NCI-H82 treated with DMSO at 0.1 percent for 48 hours (cell line): ENCODE results near the gene BACH1.

Experiments used
- DNase-seq: peaks from one replicate; lab custom pipeline; 2025; ENCODE audit not compliant: unreplicated experiment; lab: John Stamatoyannopoulos, UW

The BACH1 gene

GRCh38 chr21:29376556-29376955 is 77.8 kb downstream of the BACH1 start:
- DNase-seq: no peak

- DNase-seq: no peak
Observed at GRCh38 chr21:29377266-29377665, 78.5 kb downstream of the BACH1 start.

DNA sequence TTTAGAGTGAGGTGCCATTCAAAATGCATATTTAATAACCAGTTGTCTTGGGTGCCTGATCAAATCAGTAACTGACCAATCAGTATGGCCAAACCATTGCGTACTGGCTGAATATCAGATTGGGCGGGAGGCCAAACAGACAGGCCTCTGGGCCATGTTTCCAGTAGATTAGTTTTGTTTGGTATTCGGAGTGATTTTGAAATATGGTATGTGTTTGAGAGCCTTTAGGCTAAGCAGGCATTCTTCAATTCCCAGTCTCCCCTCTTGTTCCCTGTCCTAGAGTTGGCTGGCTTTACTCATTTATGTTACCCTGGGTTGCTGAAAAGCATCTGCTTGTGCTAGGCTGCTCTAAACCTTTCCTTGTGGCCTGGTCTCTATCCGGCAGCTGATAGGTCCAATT is 80.1 kb downstream of the BACH1 start:
- no peak for DNase-seq

DNA sequence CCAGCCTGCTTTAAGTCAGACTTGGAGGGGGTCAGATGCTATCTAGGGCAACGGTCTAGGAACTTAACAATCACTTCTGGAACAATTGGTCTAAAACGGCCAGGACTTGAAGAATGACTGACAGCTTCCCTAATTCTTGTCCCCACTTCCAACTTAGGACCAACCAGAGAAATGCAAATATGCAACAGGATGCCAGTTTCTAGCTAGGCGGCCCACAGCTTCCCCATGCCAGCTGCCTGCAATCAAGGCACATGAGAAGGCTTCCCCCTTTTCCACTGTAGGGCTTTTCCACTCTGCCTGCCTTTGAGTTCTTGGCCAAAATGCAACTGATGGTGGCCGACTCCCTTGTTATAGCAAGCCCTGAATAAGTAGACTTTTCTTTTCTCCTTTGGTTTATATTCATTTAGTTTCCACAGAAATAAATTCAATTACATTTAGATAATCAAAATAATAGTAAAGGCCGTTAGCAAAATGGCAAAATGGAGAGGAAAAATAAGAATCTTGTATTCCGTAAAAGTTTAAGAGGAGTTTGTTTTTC is 80.9 kb downstream of the BACH1 start:
- DNase-seq: no peak

DNA sequence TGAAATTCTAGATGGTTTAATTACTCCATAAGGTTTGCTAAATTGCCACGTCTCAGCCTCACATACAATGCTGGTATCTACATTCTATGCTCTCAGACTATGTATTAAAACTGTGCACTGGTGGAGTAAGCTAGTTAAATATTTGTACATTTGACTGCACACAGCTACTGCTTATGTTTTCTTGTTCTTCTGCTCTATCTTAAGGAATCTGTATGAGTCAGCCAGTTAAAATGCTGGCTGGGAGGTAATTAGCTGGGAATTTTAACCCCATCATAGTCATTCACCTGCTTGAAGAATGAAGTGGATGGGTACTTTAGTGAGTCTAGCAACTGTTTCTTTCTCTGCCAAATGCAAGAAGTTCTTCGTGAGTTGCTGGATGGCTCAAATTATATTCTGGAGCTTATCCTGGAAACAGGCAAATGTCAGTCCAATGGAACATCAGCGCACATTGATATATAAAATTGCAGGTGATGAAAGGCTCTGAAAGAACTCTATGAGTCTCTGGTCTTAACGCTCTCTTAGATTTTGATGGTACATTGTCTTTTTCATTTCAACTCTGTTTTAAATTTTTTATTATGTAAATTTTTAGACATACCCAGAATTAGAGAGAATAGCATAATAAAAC is 83.4 kb downstream of the BACH1 start:
- DNase-seq: no peak

GRCh38 chr21:29384683-29385359 is 86.1 kb downstream of the BACH1 start:
- DNase-seq: no peak

GRCh38 chr21:29385934-29386520 is 87.3 kb downstream of the BACH1 start:
- no peak for DNase-seq

DNA sequence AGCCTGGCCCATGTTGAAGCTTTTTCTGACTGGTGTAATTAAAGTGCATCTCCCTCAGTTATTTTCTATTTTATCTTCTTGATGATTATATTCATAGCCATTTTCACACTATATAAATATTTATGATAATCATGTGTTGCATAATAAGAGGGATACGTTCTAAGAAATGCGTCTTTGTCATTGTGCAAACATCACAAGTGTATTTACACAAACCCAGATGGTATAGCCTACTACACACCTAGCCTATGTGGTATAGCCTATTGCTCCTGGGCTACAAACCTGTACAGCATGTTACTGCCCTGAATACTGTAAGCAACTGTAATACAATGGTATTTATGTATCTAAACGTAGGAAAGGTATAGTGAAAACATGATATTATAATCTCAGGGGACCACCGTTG is 88.1 kb downstream of the BACH1 start:
- DNase-seq: no peak

DNA sequence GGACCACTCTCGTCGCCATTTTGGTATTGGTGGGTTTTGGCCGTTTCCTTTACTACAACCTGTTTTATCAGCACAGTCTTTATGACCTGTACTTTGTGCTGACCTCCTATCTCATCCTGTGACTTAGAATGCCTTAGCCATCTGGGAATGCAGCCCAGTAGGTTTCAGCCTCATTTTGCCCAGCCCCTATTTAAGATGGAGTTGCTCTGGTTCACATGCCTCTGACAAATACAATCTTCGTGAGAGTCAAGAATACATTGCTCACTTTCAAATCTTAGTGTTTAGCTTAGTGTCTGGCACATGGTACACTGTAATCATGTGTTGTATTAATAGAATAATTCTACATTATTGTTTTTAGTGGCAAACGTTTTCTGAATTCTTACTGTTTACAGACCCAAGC is 88.9 kb downstream of the BACH1 start:
- no peak for DNase-seq

DNA sequence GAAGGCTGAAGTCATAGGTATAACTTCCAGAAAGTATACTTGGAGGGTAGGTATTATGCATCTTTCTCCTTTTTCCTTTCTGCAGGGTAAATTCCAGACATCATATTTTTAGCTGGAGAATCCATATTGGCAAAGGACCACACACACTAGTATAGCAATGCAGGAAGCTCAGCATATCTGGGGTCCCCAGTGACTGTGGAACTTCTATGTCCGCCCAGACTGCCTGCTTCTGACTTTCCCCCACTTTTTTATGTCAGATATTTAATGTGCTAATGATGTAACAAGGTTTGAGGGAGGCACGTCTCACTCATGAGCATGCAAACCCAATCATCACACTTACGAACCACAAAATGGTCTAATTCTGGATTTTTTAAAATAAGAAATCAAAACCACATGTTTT is 90.4 kb downstream of the BACH1 start:
- no peak for DNase-seq

DNA sequence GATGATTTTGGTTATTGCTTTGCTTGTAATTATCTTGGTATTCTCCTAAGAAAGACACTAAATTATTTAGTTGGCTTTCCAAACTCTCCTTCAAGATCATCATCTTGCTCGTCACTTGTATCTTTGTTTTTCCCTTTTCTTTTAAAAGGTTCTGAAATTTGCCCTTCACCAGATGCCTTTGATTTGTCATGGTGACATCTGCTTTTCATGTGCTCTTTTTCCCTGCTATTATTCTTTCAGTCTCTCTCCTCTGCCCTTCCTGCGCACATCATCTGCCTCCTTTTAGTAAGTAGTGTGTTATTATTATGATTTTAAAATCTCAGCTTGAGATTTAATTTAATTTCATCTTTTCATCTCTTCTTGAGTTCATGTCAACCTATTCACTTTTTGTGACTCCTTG is 92.1 kb downstream of the BACH1 start:
- DNase-seq: no peak

- DNase-seq: no peak
Observed at GRCh38 chr21:29394051-29394450, 95.3 kb downstream of the BACH1 start.
